GM13977 (cell line): Measurements from ENCODE around the gene ZNF512B.
"Not testable (repeated sequence)": the region's sequence is repeated elsewhere in the genome, so short reads cannot be mapped to it uniquely, and the experiment has no call there.

Source experiments
- DNase-seq: peaks from one replicate; pipeline ENCODE4 v3.0.0; 2012; ENCODE audit warnings: low spot score
- in situ Hi-C: fragments of 300-500 bp; cut with MboI; formaldehyde crosslinking; loops from one replicate; pipeline ENCODE4 v1.12.0; 2022; ENCODE audit warnings: low sequenced_read_pairs, low pct_unique_long_range_greater_than_20kb, mixed read lengths, inconsistent platforms; ENCODE audit not compliant: unreplicated experiment
- TF ChIP-seq, protein P1 (sequence below): IDR thresholded peaks from 2 replicates; pipeline ENCODE4 v1.5.1; 2012; ENCODE audit warnings: mild to moderate bottlenecking, control low read depth; ENCODE audit not compliant: insufficient read depth; ENCODE audit errors: extremely low read depth, missing control alignments

The ZNF512B gene

DNA sequence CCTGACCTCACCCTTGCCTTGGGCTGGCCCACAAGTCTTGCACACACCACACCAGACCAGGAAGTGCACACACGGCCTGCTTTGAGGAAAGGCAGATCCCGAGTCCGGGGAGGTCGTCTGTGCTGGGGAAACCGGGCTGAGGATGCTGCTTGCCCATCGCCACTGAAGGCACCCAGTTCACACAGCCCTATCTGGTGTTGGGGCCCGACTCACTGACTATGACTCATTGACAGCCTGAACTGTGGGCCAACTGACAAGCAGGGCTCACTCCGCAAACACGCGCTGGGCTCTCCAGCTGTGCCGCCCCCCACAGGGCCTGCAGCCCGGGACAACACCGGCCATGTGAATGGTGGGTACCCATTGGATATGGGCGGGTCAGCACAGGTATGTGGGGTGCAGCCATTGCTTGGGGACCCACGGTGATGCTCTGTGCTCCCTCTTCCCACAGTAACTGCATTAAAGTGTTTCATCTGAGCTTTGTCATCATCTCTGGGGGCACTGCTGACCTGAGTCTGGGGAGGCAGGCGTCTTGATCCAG lies 8.1 kb upstream of the ZNF512B start:
- DNase-seq, result no peak
- TF ChIP-seq, protein P1, sequence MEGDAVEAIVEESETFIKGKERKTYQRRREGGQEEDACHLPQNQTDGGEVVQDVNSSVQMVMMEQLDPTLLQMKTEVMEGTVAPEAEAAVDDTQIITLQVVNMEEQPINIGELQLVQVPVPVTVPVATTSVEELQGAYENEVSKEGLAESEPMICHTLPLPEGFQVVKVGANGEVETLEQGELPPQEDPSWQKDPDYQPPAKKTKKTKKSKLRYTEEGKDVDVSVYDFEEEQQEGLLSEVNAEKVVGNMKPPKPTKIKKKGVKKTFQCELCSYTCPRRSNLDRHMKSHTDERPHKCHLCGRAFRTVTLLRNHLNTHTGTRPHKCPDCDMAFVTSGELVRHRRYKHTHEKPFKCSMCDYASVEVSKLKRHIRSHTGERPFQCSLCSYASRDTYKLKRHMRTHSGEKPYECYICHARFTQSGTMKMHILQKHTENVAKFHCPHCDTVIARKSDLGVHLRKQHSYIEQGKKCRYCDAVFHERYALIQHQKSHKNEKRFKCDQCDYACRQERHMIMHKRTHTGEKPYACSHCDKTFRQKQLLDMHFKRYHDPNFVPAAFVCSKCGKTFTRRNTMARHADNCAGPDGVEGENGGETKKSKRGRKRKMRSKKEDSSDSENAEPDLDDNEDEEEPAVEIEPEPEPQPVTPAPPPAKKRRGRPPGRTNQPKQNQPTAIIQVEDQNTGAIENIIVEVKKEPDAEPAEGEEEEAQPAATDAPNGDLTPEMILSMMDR, result no peak
- in situ Hi-C loops, result no loop called here

DNA sequence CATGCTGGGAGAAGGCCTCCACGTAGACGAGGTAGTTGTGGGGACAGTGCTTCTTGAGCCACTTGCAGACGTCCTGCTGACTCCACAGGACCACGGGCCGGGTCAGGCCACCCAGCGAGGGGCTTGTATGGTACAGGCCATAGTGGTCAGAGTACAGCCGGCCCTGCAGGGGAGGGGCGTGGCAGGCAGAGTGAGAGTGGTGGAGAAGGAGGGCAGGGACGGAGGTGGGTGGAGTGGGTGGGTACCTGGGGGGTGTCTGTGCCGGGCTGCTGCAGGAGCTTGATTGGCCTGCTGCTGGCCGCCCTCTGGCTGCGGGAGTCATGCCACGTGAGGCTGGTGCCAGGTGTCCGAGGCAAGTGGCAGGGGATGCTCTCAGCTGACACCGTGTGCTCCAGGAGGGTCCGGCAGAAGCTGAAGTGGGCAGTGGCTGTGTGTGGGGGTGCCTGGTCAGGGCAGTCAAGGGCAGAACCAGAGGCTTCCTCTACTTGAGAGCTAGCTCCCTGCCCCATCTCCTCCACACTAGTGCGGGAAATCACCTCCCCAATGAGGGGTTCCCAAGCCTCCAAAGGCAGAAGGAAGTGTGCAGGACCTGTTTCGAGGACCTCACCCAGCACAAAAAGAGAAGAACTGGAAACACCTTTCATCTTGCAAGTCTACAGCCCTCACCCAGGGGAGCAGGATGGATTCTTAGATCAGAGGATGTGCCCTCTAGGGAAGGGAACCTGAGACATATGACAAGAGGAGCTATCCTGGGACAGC lies 7.4 kb upstream of the ZNF512B start:
- TF ChIP-seq, protein P1, result no peak
- in situ Hi-C loops, result no loop called here
- no peak for DNase-seq

DNA sequence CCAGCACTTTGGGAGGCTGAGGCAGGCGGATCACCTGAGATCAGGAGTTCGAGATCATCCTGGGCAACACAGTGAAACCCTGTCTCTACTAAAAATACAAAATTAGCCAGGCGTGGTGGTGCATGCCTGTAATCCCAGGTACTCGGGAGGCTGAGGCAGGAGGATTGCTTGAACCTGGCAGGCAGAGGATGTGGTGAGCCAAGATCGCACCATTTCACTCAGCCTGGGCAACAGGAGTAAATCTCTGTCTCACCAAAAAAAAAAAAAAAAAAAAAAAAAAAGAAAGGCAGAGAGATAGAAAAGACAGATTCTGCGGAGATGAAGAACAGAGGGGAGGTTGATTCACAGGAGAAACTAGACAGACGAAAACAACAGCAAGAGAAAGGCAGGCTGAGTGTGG lies 6.8 kb upstream of the ZNF512B start:
- in situ Hi-C loops, DNase-seq: not testable (repeated sequence)

DNA sequence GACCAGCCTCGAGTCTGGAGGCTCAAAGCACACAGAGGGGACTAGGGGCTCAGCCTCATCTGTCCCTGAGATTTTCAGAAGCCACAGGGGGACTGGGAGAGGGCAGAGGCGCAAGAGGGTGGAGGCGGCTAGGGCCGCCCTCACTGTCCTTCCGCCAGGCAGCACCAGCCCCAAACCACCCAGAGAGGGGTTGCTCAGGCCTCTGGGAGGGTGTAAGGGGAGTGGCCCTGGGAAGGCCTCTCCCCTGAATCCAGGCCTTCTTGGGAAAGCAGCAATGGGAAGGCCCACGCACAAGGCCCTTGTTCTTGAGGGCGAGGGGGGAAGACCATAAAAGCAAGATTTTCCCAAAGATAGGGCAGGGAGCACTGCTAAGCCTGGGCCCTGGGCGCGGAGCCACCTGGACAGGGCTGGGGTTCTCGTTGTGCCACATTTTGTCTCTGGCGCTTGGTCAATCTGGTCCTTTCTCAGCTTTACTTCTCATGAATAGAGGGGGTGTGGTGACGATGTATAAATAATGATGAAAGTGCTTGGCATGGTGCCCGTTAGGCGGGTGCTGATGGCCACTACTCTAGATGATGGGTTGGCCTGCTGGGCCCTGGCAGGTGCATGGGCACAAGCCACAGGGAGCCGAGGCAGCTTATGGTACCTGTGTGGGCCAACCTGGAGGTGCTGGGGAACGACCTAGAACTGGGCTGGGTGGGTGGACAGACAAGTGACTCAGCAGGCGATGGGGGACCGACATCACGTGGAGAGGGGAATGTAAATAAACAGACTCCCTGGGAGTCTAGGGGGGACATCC lies 4.9 kb upstream of the ZNF512B start:
- TF ChIP-seq, protein P1, result no peak
- in situ Hi-C loops, result no loop called here
- no peak for DNase-seq

DNA sequence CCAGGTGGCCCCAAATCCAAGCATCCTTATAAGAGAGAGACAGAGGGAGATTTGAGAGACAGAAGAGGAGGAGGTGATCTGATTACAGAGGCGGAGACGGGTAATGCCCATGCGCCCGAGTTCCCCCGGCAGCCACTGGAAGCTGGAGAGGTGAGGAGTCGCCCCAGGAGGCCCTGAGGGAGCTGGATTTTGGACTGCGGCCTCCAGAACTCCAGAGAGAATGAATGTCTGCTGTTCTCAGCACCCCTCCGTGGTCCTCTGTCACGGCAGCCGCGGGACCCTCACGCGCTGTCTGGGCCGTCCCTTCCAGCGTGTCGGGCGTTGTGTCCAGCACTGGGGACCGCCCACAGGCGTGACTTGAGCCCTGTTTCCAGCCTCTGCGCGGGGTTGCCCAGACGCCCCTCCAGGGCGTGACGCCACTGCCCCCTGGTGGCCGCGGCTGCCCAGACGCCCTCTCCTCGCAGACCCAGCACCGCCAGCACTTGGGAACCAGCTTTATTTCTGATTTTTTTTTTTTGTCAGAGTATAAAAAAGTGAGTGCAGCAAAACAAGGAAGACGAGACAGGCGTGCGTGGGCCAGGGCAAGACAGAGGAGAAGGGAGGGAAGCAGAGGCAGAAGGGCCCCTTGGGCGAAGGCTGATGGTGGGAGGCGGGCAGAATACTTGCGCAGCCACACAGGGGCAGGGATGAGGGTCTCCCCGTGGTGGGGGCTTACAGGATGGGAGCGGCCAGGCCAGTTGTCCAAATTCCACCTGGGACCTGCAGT lies 4.1 kb upstream of the ZNF512B start:
- TF ChIP-seq, protein P1, result peak; percentile 98
- in situ Hi-C loops, result no loop called here
- DNase-seq, result peak; percentile 88

DNA sequence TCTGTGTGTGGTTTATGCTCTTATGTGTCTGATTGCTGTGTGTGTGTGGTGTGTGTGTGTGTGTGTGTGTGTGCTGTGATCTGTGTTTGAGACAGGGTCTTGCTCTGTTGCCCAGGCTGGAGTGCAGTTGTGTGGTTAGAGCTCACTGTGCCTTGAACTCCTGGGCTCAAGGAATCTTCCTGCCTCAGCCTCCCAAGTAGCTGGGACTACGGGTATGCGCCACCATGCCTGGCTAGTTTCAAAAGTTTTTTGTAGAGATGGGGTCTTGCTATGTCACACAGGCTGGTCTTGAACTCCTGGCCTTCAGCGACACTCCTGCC lies 3.4 kb upstream of the ZNF512B start:
- TF ChIP-seq, protein P1, result no peak
- DNase-seq, result no peak
- in situ Hi-C loops, result no loop called here
